ENCODE measurements around the gene WHAMM.
A peak's percentile ranks its signal among the peaks of the same experiment; 100 is the strongest.

GRCh38 chr15:82809308-82810060 lies at the start of gene WHAMM:
- TF ChIP-seq, protein P1, sequence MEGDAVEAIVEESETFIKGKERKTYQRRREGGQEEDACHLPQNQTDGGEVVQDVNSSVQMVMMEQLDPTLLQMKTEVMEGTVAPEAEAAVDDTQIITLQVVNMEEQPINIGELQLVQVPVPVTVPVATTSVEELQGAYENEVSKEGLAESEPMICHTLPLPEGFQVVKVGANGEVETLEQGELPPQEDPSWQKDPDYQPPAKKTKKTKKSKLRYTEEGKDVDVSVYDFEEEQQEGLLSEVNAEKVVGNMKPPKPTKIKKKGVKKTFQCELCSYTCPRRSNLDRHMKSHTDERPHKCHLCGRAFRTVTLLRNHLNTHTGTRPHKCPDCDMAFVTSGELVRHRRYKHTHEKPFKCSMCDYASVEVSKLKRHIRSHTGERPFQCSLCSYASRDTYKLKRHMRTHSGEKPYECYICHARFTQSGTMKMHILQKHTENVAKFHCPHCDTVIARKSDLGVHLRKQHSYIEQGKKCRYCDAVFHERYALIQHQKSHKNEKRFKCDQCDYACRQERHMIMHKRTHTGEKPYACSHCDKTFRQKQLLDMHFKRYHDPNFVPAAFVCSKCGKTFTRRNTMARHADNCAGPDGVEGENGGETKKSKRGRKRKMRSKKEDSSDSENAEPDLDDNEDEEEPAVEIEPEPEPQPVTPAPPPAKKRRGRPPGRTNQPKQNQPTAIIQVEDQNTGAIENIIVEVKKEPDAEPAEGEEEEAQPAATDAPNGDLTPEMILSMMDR (IDR thresholded peaks at IDR 0.05): peak in 2 of 4 donors; percentile 4 to 34
- peak; percentile 97 for TF ChIP-seq POLR2A (IDR thresholded peaks at IDR 0.05)
